DND-41 (cell line): Measurements from ENCODE around the gene PWWP2B.

Source experiments
- EZH2 ChIP-seq: IDR thresholded peaks from 3 replicates; pipeline ENCODE4 v1.6.1; 2012; ENCODE audit warnings: borderline replicate concordance, low read depth, mild to moderate bottlenecking, moderate library complexity, low read length, inconsistent platforms; ENCODE audit not compliant: severe bottlenecking
- TF ChIP-seq, protein P1 (sequence below): IDR thresholded peaks from 2 replicates; pipeline ENCODE4 v1.5.1; 2012; ENCODE audit warnings: borderline replicate concordance, low read length, moderate library complexity, mild to moderate bottlenecking; ENCODE audit not compliant: poor library complexity, severe bottlenecking; ENCODE audit errors: extremely low read depth

DNA sequence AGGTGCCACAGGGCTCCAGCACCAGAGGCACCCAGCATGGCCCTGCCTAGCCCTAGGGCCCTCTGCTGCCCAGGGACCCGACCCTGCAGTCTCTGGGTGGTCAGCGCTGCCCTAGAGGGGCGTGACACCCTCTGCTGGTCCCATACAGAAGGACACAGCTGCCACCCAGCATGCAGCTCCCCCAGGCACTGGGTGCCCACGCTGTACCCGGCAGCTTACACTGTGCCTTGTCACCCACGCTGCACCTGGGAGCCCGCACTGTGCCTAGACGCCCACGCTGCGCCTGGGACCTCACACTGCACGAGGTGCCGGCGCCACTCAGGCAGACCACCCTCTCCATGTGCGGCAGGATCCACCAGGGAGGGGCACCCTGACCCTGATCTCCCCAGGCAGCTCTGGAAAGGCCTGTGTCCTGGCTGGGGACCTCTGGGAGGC lies 55.2 kb downstream of the PWWP2B start:
- TF ChIP-seq, protein P1, sequence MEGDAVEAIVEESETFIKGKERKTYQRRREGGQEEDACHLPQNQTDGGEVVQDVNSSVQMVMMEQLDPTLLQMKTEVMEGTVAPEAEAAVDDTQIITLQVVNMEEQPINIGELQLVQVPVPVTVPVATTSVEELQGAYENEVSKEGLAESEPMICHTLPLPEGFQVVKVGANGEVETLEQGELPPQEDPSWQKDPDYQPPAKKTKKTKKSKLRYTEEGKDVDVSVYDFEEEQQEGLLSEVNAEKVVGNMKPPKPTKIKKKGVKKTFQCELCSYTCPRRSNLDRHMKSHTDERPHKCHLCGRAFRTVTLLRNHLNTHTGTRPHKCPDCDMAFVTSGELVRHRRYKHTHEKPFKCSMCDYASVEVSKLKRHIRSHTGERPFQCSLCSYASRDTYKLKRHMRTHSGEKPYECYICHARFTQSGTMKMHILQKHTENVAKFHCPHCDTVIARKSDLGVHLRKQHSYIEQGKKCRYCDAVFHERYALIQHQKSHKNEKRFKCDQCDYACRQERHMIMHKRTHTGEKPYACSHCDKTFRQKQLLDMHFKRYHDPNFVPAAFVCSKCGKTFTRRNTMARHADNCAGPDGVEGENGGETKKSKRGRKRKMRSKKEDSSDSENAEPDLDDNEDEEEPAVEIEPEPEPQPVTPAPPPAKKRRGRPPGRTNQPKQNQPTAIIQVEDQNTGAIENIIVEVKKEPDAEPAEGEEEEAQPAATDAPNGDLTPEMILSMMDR: peak; percentile 8
- TF ChIP-seq EZH2: no peak
